Stimulated activated CD8-positive, alpha-beta memory T cell treated with anti-CD3 and anti-CD28 coated beads, Interleukin-12 subunit alpha, Interleukin-12 subunit beta, amount 100 ng/mL, for 24 hours (primary cell): ENCODE measurements around the gene TBC1D22A.

Source experiments
- DNase-seq: peaks from one replicate; pipeline ENCODE4 v3.0.0-alpha.2; 2020; ENCODE audit errors: extremely low read depth

TBC1D22A gene

GRCh38 chr22:47215851-47216250, 453.4 kb downstream of the TBC1D22A start:
- DNase-seq, result no peak

GRCh38 chr22:47218671-47219070, 456.2 kb downstream of the TBC1D22A start:
- DNase-seq, result no peak

- no peak for DNase-seq
These were observed 457.3 kb downstream of the TBC1D22A start for GRCh38 chr22:47219789-47220188.

- no peak for DNase-seq
These were observed 458.3 kb downstream of the TBC1D22A start for GRCh38 chr22:47220752-47221151.

GRCh38 chr22:47221840-47222615, 459.6 kb downstream of the TBC1D22A start:
- DNase-seq, result no peak
